B cell (primary cell): Measurements from ENCODE around the gene ASH1L. TPM values are rescaled to one million over a fixed set of nuclear protein-coding genes. Genes with fewer than 3 reads are reported as not detected.
"Not testable (repeated sequence)": the region's sequence is repeated elsewhere in the genome, so short reads cannot be mapped to it uniquely, and the experiment has no call there.

ENCODE experiments used
- ATAC-seq: fragments of 200-7000 bp; cut with Tn5 transposase; one replicate; pipeline ENCODE4 v1.10.0; 2021; ENCODE audit warnings: low read depth, mild to moderate bottlenecking, moderate number of reproducible peaks, moderate library complexity
- CTCF ChIA-PET: fragments of 350-600 bp; sonication (Branson Sonifier 250); formaldehyde crosslinking; loops from one replicate; lab custom pipeline; 2021; ENCODE audit warnings: antibody characterized with exemption, inconsistent platforms; lab: Charles Lee
- POLR2A ChIA-PET: fragments of 350-600 bp; sonication (Branson Sonifier 250); formaldehyde crosslinking; loops from one replicate; lab custom pipeline; 2021; ENCODE audit warnings: antibody characterized with exemption; lab: Charles Lee
- DNase-seq: peaks from one replicate; pipeline ENCODE4 v3.0.0; 2013
- H2AFZ ChIP-seq: 2 replicates; pipeline ENCODE4 v1.6.1; 2012; ENCODE audit warnings: mild to moderate bottlenecking, low read depth, low read length; ENCODE audit not compliant: insufficient read depth, poor library complexity, severe bottlenecking
- H3K27ac ChIP-seq, 2 donors: 1 replicate in 1 of 2; 2 replicates in 1 of 2; pipeline ENCODE4 v1.5.1; 2012 to 2013; ENCODE audit warnings: low read length in 2 of 2, mild to moderate bottlenecking in 2 of 2, moderate library complexity in 1 of 2
- H3K27me3 ChIP-seq, 4 experiments: fragments of 200-600 bp in 1 of 4; sonication (generic) in 1 of 4; replicated peaks in 1 of 4; 1 replicate in 2 of 4; 2 replicates in 2 of 4; pipeline versions ENCODE4 v1.6.1 to v1.7.0; 2013 to 2016; ENCODE audit warnings: low read length in 3 of 4, mild to moderate bottlenecking in 2 of 4, mixed read lengths in 1 of 4, moderate library complexity in 1 of 4; ENCODE audit not compliant: insufficient read depth in 4 of 4, control insufficient read depth in 3 of 4; ENCODE audit errors: control extremely low read depth in 1 of 4
- H3K36me3 ChIP-seq, 2 experiments: replicated peaks in 1 of 2; 1 replicate in 1 of 2; 2 replicates in 1 of 2; pipeline versions ENCODE4 v1.6.1 to v1.7.1; 2013; ENCODE audit warnings: low read length in 1 of 2; ENCODE audit not compliant: insufficient read depth in 2 of 2, control insufficient read depth in 1 of 2; ENCODE audit errors: control extremely low read depth in 1 of 2, extremely low read depth in 1 of 2
- H3K4me1 ChIP-seq, 2 donors: fragments of 200-600 bp in 1 of 2; sonication (generic) in 1 of 2; 1 replicate in 1 of 2; 2 replicates in 1 of 2; pipeline versions ENCODE4 v1.5.1 to v1.6.1; 2013 to 2017; ENCODE audit warnings: low read length in 2 of 2; ENCODE audit not compliant: control insufficient read depth in 2 of 2, insufficient read depth in 2 of 2
- H3K4me2 ChIP-seq: replicated peaks from 2 replicates; pipeline ENCODE3; 2012; ENCODE audit warnings: mild to moderate bottlenecking, low read depth, low read length; ENCODE audit not compliant: poor library complexity, severe bottlenecking
- H3K4me3 ChIP-seq, 5 experiments: fragments of 200-600 bp in 1 of 5; sonication (generic) in 1 of 5; 1 replicate in 3 of 5; 2 replicates in 2 of 5; pipeline versions ENCODE4 v1.5.1 to v1.7.0; 2011 to 2016; ENCODE audit warnings: low read length in 4 of 5, mild to moderate bottlenecking in 4 of 5, low read depth in 2 of 5, control low read depth in 1 of 5, moderate library complexity in 1 of 5; ENCODE audit not compliant: insufficient read depth in 1 of 5; ENCODE audit errors: control extremely low read depth in 1 of 5, extremely low read depth in 1 of 5
- H3K79me2 ChIP-seq: fragments of 200-600 bp; sonication (generic); one replicate; pipeline ENCODE4 v1.6.0; 2016; ENCODE audit warnings: low read length; ENCODE audit not compliant: control insufficient read depth, insufficient read depth
- H3K9ac ChIP-seq: fragments of 200-600 bp; sonication (generic); 2 replicates; pipeline ENCODE4 v1.6.1; 2017; ENCODE audit warnings: mild to moderate bottlenecking, low read length, moderate library complexity
- H3K9me3 ChIP-seq, 3 donors: one replicate each; pipeline versions ENCODE4 v1.6.1 to v1.7.1; 2013; ENCODE audit warnings: low read length in 2 of 3; ENCODE audit not compliant: control insufficient read depth in 2 of 3, insufficient read depth in 1 of 3; ENCODE audit errors: control extremely low read depth in 1 of 3
- H4K20me1 ChIP-seq: 2 replicates; pipeline ENCODE4 v1.6.0; 2012; ENCODE audit warnings: mild to moderate bottlenecking, low read length; ENCODE audit not compliant: insufficient read depth, control insufficient read depth, poor library complexity, severe bottlenecking
- H3K27ac Mint-ChIP-seq: one replicate; pipeline ENCODE4 v1.8.0; 2021; ENCODE audit warnings: mixed read lengths
- H3K27me3 Mint-ChIP-seq: one replicate; pipeline ENCODE4 v1.8.0; 2021; ENCODE audit warnings: mixed read lengths
- H3K4me1 Mint-ChIP-seq: one replicate; pipeline ENCODE4 v1.8.0; 2021; ENCODE audit warnings: mixed read lengths
- H3K4me3 Mint-ChIP-seq: one replicate; pipeline ENCODE4 v1.8.0; 2021; ENCODE audit warnings: mixed read lengths
- H3K9me3 Mint-ChIP-seq: one replicate; pipeline ENCODE4 v1.8.0; 2022; ENCODE audit warnings: mixed read lengths; ENCODE audit not compliant: insufficient read depth
- CTCF ChIP-seq: fragments of 200-600 bp; IDR thresholded peaks from one replicate; pipeline ENCODE4 v1.8.0; 2022; ENCODE audit warnings: antibody characterized with exemption, mild to moderate bottlenecking
- EZH2 ChIP-seq: IDR thresholded peaks from 2 replicates; pipeline ENCODE4 v1.6.1; 2012; ENCODE audit warnings: borderline replicate concordance, low read depth, mild to moderate bottlenecking, moderate library complexity, low read length; ENCODE audit not compliant: insufficient read depth, poor library complexity, severe bottlenecking
- WGBS: methylation state at CpG from one replicate; pipeline ENCODE4 v1.1.5; 2013; ENCODE audit warnings: missing lambda C conversion rate; ENCODE audit not compliant: insufficient coverage; 5-methylcytosine and 5-hydroxymethylcytosine counted together
- intact Hi-C: fragments of 100-400 bp; cut with micrococcal nuclease; formaldehyde crosslinking; loops from one replicate; pipeline ENCODE4 v1.10.0; 2022
- polyA plus RNA-seq: library from polyadenylated mRNA; depleted of rRNA; stranded (reverse); fragments of >200 nt; gene quantifications from 2 replicates; pipeline ENCODE4 v1.2.3, GENCODE V29; 2012
- total RNA-seq, 2 donors: library from RNA; stranded (reverse); fragments of 120-200 nt in 1 of 2; gene quantifications; 1 replicate in 1 of 2; 2 replicates in 1 of 2; pipeline versions ENCODE4 v1.2.3 to v1.2.4, GENCODE V29; 2013 to 2022

Gene ASH1L
- total and polyA plus RNA-seq, 2 donors (not counting 1 experiment from before 2014, with no cell fraction given) = 17.7 to 124 TPM

GRCh38 chr1:155451199-155451598, 111.4 kb downstream of the ASH1L start:
- no peaks in the 10 kb centered on the region for H3K4me1 ChIP-seq
- no peaks in the 10 kb centered on the region for H4K20me1 ChIP-seq
- no peak overlapping the region for H3K27ac ChIP-seq
- no peaks in the 10 kb centered on the region for H3K4me1 Mint-ChIP-seq
- H3K27ac Mint-ChIP-seq = no peak overlapping the region
- no peak for TF ChIP-seq CTCF
- TF ChIP-seq EZH2 = no peak
- 100% methylated on average over 5 of the region's 7 CpGs for WGBS
- POLR2A ChIA-PET = no interaction called here
- CTCF ChIA-PET = no interaction called here
- no peak overlapping the region for H3K9ac ChIP-seq
- ATAC-seq (no peak), DNase-seq (no peak)
- no peak overlapping the region for H3K4me3 ChIP-seq
- H3K36me3 ChIP-seq = peaks cover 4 to 30% of the 10 kb centered on the region in 2 experiments
- no peaks in the 10 kb centered on the region for H3K9me3 Mint-ChIP-seq
- H3K4me3 Mint-ChIP-seq = no peak overlapping the region
- H3K9me3 ChIP-seq = no peaks in the 10 kb centered on the region
- H3K27me3 ChIP-seq = no peaks in the 10 kb centered on the region
- peaks cover 24% of the 10 kb centered on the region for H3K79me2 ChIP-seq
- intact Hi-C loops = no loop called here
- no peak overlapping the region for H3K4me2 ChIP-seq
- H3K27me3 Mint-ChIP-seq = no peaks in the 10 kb centered on the region
- no peak overlapping the region for H2AFZ ChIP-seq

GRCh38 chr1:155442431-155442830, 120.2 kb downstream of the ASH1L start:
- H4K20me1 ChIP-seq, DNase-seq, H3K27ac Mint-ChIP-seq, H3K27ac ChIP-seq, H3K4me2 ChIP-seq, H3K9me3 ChIP-seq, POLR2A ChIA-PET, H3K4me1 Mint-ChIP-seq, H3K9me3 Mint-ChIP-seq, H3K27me3 Mint-ChIP-seq, H3K4me3 ChIP-seq, H3K4me1 ChIP-seq, H3K9ac ChIP-seq, H3K27me3 ChIP-seq, CTCF ChIA-PET, ATAC-seq, H3K4me3 Mint-ChIP-seq, intact Hi-C loops, H2AFZ ChIP-seq: not testable (repeated sequence)
- Histone ChIP-seq H3K79me2 (peaks cover 25% of the 10 kb centered on the region), H3K36me3 (peaks cover 4 to 17% of the 10 kb centered on the region in 2 experiments)
- no CpG with 5 or more reads among the region's 6 CpGs for WGBS
